NCI-H82 treated with DMSO at 0.1 percent for 48 hours (cell line): Measurements from ENCODE around the gene GPR108.

Experiments used
- DNase-seq: peaks from one replicate; lab custom pipeline; 2025; ENCODE audit not compliant: unreplicated experiment; lab: John Stamatoyannopoulos, UW

Gene GPR108

DNA sequence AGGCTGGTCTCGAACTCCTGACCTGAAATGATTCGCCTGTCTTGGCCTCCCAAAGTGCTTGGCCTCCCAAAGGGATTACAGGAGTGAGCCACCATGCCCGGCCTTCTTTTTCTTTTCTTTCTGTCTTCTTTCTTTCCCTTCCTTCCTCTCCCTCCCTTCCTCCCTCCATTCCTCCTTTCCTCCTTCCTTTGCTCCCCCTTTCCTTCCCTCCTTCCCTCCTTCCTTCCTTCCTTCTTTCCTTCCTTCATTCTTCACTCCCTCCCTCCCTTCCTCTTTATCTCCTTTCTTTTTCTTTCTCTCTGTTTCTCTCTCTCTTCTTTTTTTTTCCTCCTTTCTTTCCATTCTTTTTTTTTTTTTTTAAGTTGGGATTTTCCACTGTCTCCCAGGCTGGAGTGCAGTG, 29.0 kb downstream of the GPR108 start:
- DNase-seq: no peak

DNA sequence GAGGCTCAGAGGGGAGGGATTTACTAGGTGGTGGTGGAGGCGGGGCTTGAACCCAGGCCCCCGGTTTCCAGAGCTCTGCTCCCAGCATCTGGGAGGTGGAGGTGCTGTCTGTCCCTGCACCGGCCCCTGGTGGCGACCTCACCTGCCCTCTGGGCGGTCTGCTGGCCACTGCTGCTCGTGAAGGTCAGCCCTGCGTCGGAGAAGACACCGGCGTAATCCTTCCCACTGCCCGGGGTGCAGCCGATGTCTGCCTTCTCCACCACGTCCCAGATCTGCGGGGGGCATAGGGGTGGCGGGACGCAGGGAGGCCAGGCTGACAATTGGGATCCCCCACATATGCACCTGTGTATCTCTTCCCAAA, 29.7 kb downstream of the GPR108 start:
- no peak for DNase-seq

DNA sequence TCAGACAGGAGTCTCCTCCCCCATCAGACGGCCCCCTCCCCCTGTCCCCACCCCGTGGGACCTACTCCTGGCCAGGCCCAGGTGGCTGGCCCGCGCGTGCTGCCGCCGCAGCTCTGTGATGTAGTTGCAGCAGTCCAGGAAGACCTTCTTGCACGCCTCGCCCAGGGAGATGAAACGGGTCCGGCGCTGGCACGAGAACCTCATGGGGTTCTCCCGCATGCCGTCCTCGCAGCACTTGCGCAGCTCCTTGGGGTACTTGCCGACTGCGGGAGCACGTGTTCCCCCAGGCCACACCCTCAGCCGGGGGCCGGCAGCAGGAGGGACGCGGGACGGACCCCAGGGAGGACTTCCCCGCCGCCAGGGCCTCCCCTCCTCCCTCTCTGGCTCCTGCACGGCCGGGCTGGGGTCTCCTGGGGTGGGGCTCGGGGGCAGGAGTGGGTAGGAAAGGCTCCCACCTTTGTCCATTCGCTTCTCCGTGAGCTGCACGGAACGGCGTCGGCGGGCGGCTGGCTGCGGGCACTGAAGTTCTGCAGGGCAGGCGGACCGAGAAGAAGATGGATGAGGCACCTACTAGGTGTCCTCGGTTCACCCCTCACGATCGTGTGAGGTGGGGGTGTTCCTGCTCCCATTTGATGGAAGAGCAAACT, 30.2 kb downstream of the GPR108 start:
- no peak for DNase-seq

DNA sequence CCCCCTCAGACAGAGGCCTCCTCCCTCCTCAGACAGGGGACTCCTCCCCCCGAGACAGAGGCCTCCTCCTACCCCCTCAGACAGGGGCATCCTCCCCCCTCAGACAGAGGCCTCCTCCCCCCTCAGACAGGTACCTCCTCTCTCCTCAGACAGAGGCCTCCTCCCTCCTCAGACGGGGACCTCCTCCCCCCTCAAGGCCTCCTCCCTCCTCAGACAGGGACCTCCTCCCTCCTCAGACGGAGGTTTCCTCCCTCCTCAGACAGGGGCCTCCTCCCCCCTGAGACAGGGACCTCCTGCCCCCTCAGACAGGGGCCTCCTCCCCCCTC, 30.8 kb downstream of the GPR108 start:
- no peak for DNase-seq

DNA sequence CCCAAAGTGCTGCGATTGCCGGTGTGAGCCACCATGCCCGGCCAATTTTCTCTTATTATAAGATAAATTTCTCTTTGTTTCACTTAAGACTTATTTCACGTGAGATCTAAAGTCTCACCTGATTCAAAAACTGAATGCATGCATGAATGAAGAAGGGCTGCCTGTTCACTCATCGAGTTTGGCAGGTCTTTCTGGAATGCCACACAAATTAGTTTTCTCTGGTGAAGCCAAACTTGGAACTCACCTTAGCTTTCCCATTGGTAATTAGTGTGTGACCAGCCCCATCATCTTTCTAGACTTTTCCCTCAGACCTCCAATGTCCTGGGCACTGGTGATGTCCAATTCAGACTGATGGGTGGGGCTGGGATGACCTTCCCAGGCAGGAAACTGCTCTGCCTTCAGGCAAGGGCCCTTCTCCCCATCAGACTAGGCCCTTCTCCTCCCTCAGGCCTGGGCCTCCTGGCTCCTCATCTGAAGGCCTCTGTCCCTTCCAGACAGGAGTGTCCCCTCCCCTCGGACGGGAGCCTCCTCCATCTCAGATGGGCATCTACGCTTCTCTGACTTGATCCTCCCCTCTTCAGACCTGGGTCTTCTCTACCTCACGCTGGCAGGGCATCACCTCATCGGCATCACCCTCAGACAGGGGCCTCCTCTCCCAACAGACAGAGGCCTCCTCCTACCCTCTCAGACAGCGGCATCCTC, 31.3 kb downstream of the GPR108 start:
- DNase-seq: no peak

DNA sequence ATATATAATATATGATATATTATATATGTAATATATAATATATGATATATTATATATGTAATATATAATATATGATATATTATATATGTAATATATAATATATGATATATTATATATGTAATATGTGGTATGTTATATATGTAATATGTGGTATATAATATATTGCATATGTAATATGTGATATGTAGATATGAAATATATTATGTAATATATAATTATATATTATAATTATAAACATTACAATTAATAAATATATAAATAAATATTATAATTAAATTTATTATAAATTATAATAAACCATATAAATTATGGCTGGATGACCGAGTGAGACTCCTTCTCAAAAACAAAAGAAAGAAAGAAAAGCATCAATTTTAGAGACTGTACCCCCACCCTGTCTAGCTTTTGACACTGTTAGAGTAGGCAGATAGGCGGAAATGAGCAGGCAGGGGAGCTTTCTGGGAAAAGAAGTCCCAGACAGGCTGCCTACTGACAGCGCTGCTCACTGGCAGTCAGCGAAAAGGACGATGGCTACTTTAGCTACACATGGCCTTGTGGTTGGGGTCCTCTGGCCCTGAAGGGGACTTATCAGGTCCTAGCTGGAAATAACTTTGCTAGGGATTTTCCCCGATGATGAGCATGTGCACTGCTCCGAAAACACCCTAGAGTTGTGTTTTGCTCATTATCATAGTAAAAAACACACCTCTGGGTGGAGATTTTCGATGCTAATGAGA, 36.6 kb downstream of the GPR108 start:
- DNase-seq: no peak

DNA sequence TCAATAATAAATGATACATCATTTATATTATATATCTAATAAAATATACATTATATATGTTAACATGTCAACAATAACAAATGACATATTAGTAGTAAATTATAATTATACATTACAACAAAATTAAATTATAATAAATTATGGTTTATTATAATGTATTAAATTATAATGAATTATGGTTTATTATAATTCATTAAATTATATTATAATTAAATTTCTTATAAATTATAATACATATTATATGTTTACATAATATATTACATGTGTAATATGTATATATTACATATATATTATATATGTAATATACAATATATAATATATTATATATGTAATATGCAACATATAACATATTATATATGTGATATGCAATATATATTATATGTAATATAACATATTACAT, 37.4 kb downstream of the GPR108 start:
- DNase-seq: no peak

DNA sequence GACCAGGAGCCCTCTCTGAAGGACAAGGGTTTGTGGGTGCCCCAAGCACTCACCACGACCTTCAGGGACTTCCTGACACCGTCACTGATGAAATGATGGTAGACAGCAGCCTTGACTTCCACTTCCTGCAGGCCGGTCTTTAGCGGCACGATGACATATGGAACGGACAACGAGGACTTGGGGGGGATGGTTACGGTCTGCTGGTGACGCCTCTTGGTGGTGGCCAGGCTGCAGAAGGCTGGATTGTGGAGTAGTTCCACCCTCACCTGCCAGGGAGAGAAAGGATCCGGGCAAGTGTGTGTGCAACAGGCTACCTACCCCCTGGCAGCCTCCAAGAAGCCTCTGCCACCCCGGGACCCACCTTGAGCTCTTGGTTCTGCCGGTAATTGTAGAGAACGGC, 40.1 kb downstream of the GPR108 start:
- DNase-seq: no peak

DNA sequence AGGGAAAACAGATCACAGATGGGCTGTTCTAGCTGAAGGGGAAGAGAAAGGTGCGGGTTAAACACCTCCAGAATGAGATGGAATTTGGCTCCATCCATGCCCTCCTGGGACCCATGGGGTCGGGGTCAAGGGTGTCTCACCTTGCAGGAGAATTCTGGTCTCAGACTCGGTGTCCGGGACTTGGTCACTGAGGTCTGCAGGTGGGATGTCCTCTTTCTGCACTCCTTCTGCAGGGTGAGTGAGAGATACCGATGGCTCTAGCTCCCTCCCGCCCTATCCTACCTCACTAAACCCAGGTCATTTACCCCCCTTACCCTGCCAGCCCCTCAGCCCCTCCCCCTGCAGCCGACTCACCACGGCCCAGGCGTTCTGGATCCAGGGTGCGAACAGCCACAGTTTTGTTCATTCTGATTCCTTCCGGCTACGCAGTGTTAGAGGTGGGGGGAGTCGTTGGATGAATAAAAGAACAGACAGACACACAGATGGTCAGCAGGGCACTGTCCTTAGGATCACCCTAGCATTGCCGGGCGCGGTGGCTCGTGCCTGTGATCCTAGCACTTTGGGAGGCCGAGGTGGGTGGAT, 41.0 kb downstream of the GPR108 start:
- no peak for DNase-seq

DNA sequence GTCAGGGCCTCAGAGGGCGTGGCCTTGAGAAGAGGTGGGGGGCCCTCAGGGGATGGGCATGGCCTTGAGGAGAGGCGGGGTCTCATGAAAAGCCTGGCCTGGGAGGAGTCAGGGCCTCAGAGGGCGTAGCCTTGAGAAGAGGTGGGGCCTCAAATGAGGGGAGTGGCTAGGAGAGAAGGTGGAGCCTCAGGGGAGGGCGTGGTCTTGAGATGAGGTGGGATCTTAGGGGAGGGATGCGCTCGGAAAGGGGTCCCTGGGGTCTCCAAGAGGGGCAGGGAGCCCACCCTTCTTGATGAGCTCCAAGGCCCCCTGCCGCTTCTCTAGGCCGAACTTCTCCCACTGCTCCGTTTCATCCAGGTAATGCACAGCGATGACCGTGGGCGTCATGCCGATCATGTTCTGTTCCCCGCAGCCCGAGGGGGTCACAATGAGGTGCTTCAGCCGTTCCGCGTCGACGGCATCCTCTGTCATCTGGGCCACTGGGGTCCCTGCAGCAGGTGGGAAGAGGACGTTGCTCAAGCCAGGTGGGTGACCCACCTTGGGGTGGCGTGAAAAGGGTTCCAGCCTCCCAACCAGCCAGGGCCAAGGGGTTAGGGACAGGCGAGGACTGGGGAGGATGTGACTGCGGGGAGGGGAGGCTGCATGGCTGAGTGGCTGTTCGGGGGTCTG, 43.1 kb downstream of the GPR108 start:
- no peak for DNase-seq

DNA sequence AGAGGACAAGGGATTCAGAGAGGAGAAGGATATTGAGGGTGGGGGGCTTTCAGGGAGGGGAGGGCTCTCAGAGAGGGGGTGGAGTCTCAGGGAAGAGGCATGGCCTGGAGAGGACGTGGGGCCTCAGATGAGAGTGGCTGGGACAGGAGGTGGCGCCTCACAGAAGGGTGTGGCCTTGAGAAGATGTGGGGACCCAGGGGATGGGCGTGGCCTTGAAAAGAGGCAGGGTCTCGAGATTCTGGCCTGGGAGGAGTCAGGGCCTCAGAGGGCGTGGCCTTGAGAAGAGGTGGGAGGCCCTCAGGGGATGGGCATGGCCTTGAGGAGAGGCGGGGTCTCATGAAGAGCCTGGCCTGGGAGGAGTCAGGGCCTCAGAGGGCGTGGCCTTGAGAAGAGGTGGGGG, 43.7 kb downstream of the GPR108 start:
- DNase-seq: no peak

DNA sequence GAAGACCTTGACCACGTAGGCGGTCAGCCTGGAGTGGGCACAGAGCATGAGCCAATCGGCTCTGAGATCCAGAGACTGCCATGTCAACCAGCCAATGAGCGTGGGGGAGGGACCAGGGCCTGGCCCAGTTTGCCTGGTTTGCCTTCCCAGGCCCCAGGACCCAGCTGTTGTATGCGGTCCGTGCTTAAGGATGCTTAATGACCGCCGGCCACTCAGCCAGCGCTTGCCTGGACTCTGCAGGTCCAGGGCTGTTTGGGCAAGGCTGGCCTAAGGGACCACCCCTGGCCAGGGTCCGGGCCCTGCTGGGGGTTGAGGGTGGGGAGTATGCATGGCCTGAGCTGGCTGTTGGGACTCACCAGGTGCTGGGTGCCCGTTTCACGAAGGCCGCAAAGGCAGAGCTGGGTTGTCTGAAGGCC, 44.3 kb downstream of the GPR108 start:
- no peak for DNase-seq

DNA sequence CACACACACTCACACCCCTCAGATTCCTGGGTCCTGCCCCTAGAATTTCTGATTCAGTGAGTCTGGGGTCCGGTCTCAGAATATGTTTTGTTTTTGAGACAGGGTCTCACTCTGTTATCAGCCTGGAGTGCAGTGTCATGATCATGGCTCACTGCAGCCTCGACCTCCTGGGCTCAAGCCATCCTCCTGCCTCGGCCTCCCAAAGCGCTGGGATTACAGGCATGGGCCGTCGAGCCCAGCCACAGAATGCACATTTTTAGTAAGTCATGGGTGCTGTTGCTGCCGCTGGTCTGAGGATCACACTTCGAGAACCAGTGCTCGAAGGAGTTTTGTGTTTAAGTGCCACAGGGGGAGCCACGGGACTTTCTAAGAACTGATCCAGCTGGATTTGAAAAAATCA, 45.4 kb downstream of the GPR108 start:
- no peak for DNase-seq

DNA sequence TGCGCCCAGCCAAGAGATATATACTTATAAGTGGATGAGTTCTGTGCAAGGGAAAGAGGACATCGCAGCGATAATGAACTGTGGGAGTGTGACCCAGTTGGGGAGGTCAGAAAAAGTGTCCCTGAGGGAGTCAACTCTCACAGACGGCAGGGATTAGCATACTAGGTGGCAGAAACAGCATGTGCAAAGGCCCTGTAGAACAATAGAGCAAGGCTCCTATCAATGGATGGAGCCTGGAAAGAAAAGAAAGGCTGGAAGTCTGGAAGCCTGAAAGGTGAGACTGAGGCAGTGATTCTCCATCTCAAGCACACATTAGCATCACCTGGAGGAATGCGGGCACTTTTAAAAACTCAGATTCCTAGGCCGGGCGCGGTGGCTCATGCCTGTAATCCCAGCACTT, 46.0 kb downstream of the GPR108 start:
- no peak for DNase-seq

DNA sequence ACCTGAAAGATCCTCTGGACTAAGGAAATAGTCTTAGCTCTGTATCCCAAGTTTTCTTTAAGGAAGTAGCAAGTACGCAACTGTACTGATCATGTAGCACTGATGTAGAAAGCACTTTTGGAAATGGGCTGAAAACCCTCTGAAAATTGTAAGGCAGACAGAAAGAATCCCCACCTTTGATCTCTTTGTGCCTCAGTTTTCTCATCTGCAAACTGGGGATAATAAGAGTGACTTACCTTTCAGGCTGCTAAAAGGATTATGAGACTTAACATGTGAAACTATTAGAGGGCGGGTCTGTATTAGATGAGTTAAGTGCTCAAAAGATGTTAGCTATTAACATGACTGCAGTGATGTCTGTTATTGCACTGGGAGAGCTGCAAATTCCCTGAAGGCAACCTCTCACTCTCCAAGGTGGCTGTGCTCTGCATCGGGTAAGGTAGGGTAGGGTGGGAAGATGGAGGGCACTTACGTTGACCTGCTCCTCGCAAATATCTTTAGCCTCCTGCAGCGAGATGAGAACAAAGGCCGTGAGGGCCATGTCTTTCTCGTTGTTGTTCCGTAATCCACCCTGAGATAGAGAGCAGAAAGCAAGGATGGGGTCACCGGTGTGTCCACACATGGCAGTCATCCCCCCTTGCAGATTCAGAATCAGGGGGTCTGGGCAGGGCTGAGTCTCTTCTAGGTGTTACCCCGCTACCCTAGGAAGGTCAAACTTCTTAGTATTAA, 47.1 kb downstream of the GPR108 start:
- no peak for DNase-seq

DNA sequence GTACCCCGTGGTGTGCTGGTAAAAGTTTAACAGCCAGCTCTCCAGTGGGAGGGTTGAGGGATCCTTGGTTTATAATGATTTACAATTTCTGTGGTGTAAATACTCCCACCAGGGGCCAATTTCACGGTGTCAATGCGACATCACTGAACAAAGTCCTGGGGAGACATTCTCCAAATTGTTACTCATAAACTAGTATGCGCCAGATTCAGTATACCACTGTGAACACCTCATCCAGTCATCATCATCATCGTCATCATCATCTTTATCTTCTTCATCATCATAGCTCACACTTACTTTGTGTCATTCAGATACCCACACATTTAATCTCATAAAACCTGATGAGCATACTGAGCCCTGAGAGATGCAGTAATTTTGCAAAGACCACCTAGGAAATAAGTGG, 50.3 kb downstream of the GPR108 start:
- no peak for DNase-seq

DNA sequence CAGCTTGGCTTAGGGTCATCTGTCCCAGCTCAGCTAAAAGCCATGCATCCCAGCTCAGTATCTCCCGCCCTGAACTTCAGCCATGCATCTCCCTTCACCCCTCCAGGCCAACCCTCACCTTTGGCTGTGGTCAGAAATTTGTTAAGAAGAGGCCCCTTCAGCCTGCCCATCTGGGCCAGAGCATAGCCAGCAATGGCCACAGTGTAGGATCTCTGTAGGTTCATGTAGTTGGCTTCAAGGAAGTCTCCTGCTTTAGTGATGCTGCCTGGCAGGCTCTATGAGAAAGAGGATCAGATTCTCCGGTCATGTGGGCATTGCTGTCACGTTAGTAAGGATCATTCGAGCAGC, 50.8 kb downstream of the GPR108 start:
- no peak for DNase-seq

DNA sequence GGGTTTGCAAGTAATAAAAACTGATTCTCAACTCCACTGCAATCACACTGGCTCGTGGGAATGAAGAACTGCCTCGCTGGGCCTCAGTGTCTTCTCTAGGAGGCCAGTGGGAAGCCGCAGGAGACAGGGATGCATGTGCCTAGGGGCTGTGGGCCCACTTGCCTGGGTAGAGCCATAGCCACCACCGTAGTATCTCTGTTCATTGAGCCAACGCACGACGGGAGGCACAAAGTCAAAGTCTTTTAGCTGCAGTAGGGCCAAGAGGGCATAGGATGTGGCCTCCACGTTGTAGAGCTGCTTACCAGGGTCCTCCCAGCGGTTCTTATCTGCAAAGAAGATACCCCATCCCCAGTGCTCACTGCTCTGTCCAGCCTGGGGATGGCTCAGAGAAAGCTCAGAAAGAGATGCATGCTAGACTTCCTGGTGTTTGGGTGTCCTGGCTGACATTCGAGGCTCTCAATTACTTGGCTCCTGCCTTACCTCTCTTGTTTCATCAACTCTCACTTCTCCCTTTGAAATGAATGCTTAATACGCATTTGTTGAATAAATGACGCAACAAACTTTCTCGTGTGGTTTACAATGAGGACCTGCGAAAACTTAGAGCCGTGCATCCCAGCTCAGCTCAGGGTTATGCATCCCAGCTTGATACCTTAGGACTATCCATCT, 51.3 kb downstream of the GPR108 start:
- no peak for DNase-seq

DNA sequence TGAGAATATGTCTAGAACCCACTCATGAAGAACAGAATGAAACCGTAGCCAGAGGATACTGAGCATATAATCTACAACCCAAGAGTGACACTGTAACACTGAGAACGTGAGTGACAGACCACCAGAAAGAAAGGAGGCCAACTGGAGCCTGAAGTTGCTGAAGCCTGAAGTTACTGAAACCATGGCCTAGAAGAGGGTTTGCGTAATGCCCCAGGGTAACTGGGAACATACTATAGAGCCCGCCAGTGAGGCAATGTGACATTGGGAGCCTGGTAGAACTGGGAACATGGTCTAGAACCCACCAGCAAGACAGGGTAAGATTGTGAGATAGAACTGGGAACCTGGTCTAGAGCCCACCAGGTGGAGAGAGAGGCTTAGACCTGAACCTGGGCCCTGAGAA, 51.9 kb downstream of the GPR108 start:
- no peak for DNase-seq

DNA sequence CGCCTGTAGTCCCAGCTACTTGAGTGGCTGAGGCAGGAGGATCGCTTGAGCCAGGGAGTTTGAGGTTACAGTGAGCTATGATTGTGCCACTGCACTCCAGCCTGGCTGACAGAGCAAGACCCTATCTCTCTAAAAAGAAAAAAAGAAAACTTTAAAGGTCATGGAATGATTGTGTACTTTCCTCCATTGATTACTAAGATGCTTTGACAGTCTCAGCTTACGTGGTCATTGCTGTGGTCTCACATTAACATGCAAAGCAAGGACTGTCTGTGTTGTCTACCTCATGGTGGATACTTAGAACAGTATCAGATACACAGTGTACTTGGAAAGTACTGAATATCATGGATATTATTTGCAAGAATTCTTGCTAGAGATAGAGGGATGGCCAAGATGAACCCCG, 53.4 kb downstream of the GPR108 start:
- DNase-seq: no peak
